H9 (cell line): ENCODE data around the gene ENTPD1. TPM values are rescaled to one million over a fixed set of nuclear protein-coding genes. Genes with fewer than 3 reads are reported as not detected.

Experiments
- DNase-seq: peaks from one replicate; pipeline ENCODE4 v3.0.0-alpha.2; 2017
- H2AFZ ChIP-seq: one replicate; pipeline ENCODE4 v1.6.1; 2013; ENCODE audit warnings: mild to moderate bottlenecking, low read length, control low read depth, moderate library complexity
- H2AK5ac ChIP-seq: 2 replicates; pipeline ENCODE4 v1.6.1; 2013; ENCODE audit warnings: low read length, control low read depth, mixed read lengths; ENCODE audit not compliant: insufficient read length
- H2BK120ac ChIP-seq: one replicate; pipeline ENCODE4 v1.6.1; 2013; ENCODE audit warnings: low read depth, mild to moderate bottlenecking, low read length, control low read depth, inconsistent platforms; ENCODE audit not compliant: poor library complexity, severe bottlenecking
- H2BK12ac ChIP-seq: 2 replicates; pipeline ENCODE4 v1.6.1; 2013; ENCODE audit warnings: low read length, control low read depth, mixed read lengths, low read depth; ENCODE audit not compliant: insufficient read length
- H2BK15ac ChIP-seq: 2 replicates; pipeline ENCODE4 v1.6.1; 2013; ENCODE audit warnings: low read depth, low read length, control low read depth
- H2BK20ac ChIP-seq: one replicate; pipeline ENCODE4 v1.6.1; 2013; ENCODE audit warnings: low read depth, mild to moderate bottlenecking, low read length, control low read depth, inconsistent platforms; ENCODE audit not compliant: poor library complexity, severe bottlenecking
- H2BK5ac ChIP-seq: 2 replicates; pipeline ENCODE4 v1.6.1; 2013; ENCODE audit warnings: low read length, control low read depth, mixed read lengths; ENCODE audit not compliant: insufficient read length
- H3K14ac ChIP-seq: 2 replicates; pipeline ENCODE4 v1.6.1; 2013; ENCODE audit warnings: low read length, control low read depth; ENCODE audit not compliant: insufficient read depth
- H3K18ac ChIP-seq: 2 replicates; pipeline ENCODE4 v1.6.1; 2013; ENCODE audit warnings: low read depth, mild to moderate bottlenecking, mixed read lengths, low read length, control low read depth; ENCODE audit not compliant: insufficient read length
- H3K23ac ChIP-seq: 2 replicates; pipeline ENCODE4 v1.6.1; 2013; ENCODE audit warnings: low read length, control low read depth, mixed read lengths, low read depth; ENCODE audit not compliant: insufficient read length
- H3K23me2 ChIP-seq: 2 replicates; pipeline ENCODE4 v1.6.1; 2013; ENCODE audit warnings: low read depth, mild to moderate bottlenecking, mixed read lengths, low read length, control low read depth; ENCODE audit not compliant: insufficient read length, poor library complexity, severe bottlenecking
- H3K27ac ChIP-seq: 2 replicates; pipeline ENCODE4 v1.5.1; 2013; ENCODE audit warnings: low read length, control low read depth, mixed read lengths, low read depth; ENCODE audit not compliant: insufficient read length
- H3K27me3 ChIP-seq: 2 replicates; pipeline ENCODE4 v1.6.1; 2013; ENCODE audit warnings: low read length, control low read depth, inconsistent platforms; ENCODE audit not compliant: insufficient read depth
- H3K4ac ChIP-seq: 2 replicates; pipeline ENCODE4 v1.6.1; 2013; ENCODE audit warnings: low read depth, mild to moderate bottlenecking, control low read depth, inconsistent platforms, low read length, moderate library complexity
- H3K4me1 ChIP-seq: 2 replicates; pipeline ENCODE4 v1.6.1; 2013; ENCODE audit warnings: low read length, control low read depth, inconsistent platforms; ENCODE audit not compliant: insufficient read depth
- H3K4me2 ChIP-seq: 2 replicates; pipeline ENCODE4 v1.6.1; 2013; ENCODE audit warnings: low read length, control low read depth, mixed read lengths; ENCODE audit not compliant: insufficient read length, insufficient read depth
- H3K56ac ChIP-seq: 2 replicates; pipeline ENCODE4 v1.6.1; 2013; ENCODE audit warnings: low read depth, mild to moderate bottlenecking, mixed read lengths, low read length, control low read depth; ENCODE audit not compliant: insufficient read length
- H3K79me1 ChIP-seq: 2 replicates; pipeline ENCODE4 v1.6.1; 2013; ENCODE audit warnings: low read depth, mild to moderate bottlenecking, moderate library complexity, low read length, control low read depth, inconsistent platforms; ENCODE audit not compliant: insufficient read depth, poor library complexity, severe bottlenecking
- H3K79me2 ChIP-seq: 2 replicates; pipeline ENCODE4 v1.6.1; 2013; ENCODE audit warnings: low read length, control low read depth, inconsistent platforms; ENCODE audit not compliant: insufficient read depth
- H3K9ac ChIP-seq: 2 replicates; pipeline ENCODE4 v1.6.1; 2013; ENCODE audit warnings: low read length, control low read depth, mixed read lengths; ENCODE audit not compliant: insufficient read length; ENCODE audit errors: extremely low read depth
- H3K9me3 ChIP-seq: one replicate; pipeline ENCODE4 v1.6.1; 2013; ENCODE audit warnings: low read depth, low read length, inconsistent platforms; ENCODE audit not compliant: control insufficient read depth
- H3T11ph ChIP-seq: one replicate; pipeline ENCODE4 v1.6.1; 2013; ENCODE audit warnings: mild to moderate bottlenecking, low read length, control low read depth, inconsistent platforms
- H4K20me1 ChIP-seq: one replicate; pipeline ENCODE4 v1.6.1; 2013; ENCODE audit not compliant: control insufficient read depth, insufficient read length, insufficient read depth
- H4K5ac ChIP-seq: 2 replicates; pipeline ENCODE4 v1.6.1; 2013; ENCODE audit warnings: low read depth, mild to moderate bottlenecking, mixed read lengths, low read length, control low read depth; ENCODE audit not compliant: insufficient read length
- H4K8ac ChIP-seq: replicated peaks from 2 replicates; pipeline ENCODE4 v1.6.1; 2013; ENCODE audit warnings: low read length, control low read depth, mixed read lengths, low read depth; ENCODE audit not compliant: insufficient read length
- H4K91ac ChIP-seq: 2 replicates; pipeline ENCODE4 v1.6.1; 2013; ENCODE audit warnings: low read depth, mild to moderate bottlenecking, moderate library complexity, mixed read lengths, low read length, control low read depth; ENCODE audit not compliant: insufficient read length
- H3K27ac Mint-ChIP-seq, 3 experiments: 2 replicates in 2 of 3; 3 replicates in 1 of 3; pipeline ENCODE4 v1.8.0; 2020 to 2021; ENCODE audit warnings: mixed read lengths in 3 of 3, mild to moderate bottlenecking in 1 of 3, moderate library complexity in 1 of 3
- H3K27me3 Mint-ChIP-seq: 2 replicates; pipeline ENCODE4 v1.8.0; 2021; ENCODE audit warnings: low read depth, mild to moderate bottlenecking, moderate library complexity, mixed read lengths
- H3K36me3 Mint-ChIP-seq, 3 experiments: 2 replicates in 2 of 3; 3 replicates in 1 of 3; pipeline ENCODE4 v1.8.0; 2020 to 2021; ENCODE audit warnings: low read depth in 3 of 3, mixed read lengths in 3 of 3; ENCODE audit not compliant: insufficient read depth in 1 of 3
- H3K4me1 Mint-ChIP-seq, 2 experiments: 2 replicates each; pipeline ENCODE4 v1.8.0; 2020; ENCODE audit warnings: mixed read lengths in 2 of 2
- H3K4me3 Mint-ChIP-seq, 2 experiments: 2 replicates in 1 of 2; 3 replicates in 1 of 2; pipeline ENCODE4 v1.8.0; 2020 to 2021; ENCODE audit warnings: mild to moderate bottlenecking in 2 of 2, mixed read lengths in 2 of 2, moderate library complexity in 1 of 2
- H3K9me3 Mint-ChIP-seq, 2 experiments: 2 replicates in 1 of 2; 3 replicates in 1 of 2; pipeline ENCODE4 v1.8.0; 2020; ENCODE audit warnings: mild to moderate bottlenecking in 2 of 2, mixed read lengths in 2 of 2, moderate library complexity in 1 of 2
- CTCF ChIP-seq: fragments of 200-600 bp; sonication (generic); conservative IDR thresholded peaks from 3 replicates; pipeline ENCODE4 v1.8.0; 2021; ENCODE audit warnings: antibody characterized with exemption, mild to moderate bottlenecking
- WGBS: extraction: QIAGEN DNeasy Blood & Tissue Kit; methylation state at CpG from one replicate; pipeline ENCODE4 v1.1.7; 2013; ENCODE audit warnings: missing lambda C conversion rate, low lambda C conversion rate, mixed read lengths; ENCODE audit not compliant: insufficient read length; ENCODE audit errors: extremely low coverage; 5-methylcytosine and 5-hydroxymethylcytosine counted together
- total RNA-seq: library from RNA; stranded (reverse); gene quantifications from 2 replicates; pipeline ENCODE4 v1.2.1, GENCODE V29; 2021

ENTPD1 gene
- total RNA-seq, 1 experiment from 2014 or later = 1.9 TPM

GRCh38 chr10:95787447-95787846, 31.5 kb downstream of the ENTPD1 start:
- Histone ChIP-seq H3K4me1 (no peaks in the 10 kb centered on the region), H3K4me2 (no peak overlapping the region), H4K20me1 (no peaks in the 10 kb centered on the region), H2BK120ac (no peak overlapping the region), H3K23ac (no peak overlapping the region), H3K14ac (no peak overlapping the region), H3K79me1 (no peaks in the 10 kb centered on the region), H2BK15ac (no peak overlapping the region), H2AFZ (no peak overlapping the region), H3T11ph (no peak overlapping the region), H2BK5ac (no peak overlapping the region), H2BK20ac (no peak overlapping the region), H4K91ac (no peak overlapping the region), H3K79me2 (no peaks in the 10 kb centered on the region), H3K18ac (no peak overlapping the region), H3K9ac (no peak overlapping the region), H4K5ac (no peak overlapping the region), H3K23me2 (no peaks in the 10 kb centered on the region), H3K4ac (no peak overlapping the region), H4K8ac (no peak overlapping the region), H3K27ac (no peak overlapping the region), H3K9me3 (no peaks in the 10 kb centered on the region), H2AK5ac (no peak overlapping the region), H2BK12ac (no peak overlapping the region), H3K27me3 (no peaks in the 10 kb centered on the region), H3K56ac (no peak overlapping the region)
- Mint-ChIP-seq H3K27me3 (no peaks in the 10 kb centered on the region; the same call in 1 of the 2 replicates), H3K4me3 (no peak overlapping the region), H3K27ac (no peak overlapping the region), H3K36me3 (no peaks in the 10 kb centered on the region), H3K4me1 (peaks cover 0 to 5% of the 10 kb centered on the region in 2 experiments; a peak in 2 of 4 replicates), H3K9me3 (no peaks in the 10 kb centered on the region)
- DNase-seq = no peak
- no CpG with 5 or more reads among the region's 1 CpG for WGBS
- no peak for TF ChIP-seq CTCF
